Coronary artery (tissue), 2 donors: ENCODE results near the gene CNTROB.

Experiments
- DNase-seq: peaks from one replicate; pipeline ENCODE4 v3.0.0-alpha.2; 2017; ENCODE audit warnings: low spot score
- H3K27ac ChIP-seq, 2 donors: fragments of 200-600 bp; sonication (generic); one replicate each; pipeline ENCODE4 v1.5.1; 2016 to 2019
- H3K4me3 ChIP-seq: fragments of 200-600 bp; sonication (generic); 2 replicates; pipeline ENCODE4 v1.5.1; 2016; ENCODE audit warnings: mild to moderate bottlenecking, moderate library complexity
- CTCF ChIP-seq: fragments of 200-600 bp; sonication (generic); IDR thresholded peaks from one replicate; pipeline ENCODE4 v1.5.1; 2019; ENCODE audit warnings: antibody characterized with exemption

Gene CNTROB

DNA sequence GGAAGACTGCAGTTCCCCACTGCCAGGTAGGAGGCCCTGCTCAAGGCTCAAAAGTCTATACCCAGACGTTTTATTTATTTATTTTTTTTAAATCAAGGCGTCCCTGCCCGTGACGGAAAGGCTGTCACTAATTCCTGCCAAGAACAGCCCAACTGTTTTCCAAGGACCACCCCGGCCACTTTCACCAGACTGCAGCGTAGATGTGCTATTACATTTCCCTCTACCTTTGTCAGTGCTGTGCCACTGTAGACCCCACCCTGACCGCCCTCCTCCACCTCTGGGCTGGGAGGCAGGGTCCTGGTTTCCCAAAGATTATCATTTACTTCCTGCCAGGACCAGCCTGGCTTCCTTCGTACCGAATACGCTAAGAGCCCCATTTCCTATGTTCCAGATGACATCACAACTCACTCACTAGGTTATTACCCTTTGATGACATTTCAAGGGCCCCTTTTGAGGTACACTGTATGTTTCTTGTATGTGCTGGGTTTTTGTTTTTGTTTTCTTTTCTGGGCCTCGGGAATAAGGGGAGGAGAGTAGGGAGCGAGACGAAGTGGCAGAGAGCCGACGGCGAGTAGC, 9.6 kb upstream of the CNTROB start:
- Histone ChIP-seq H3K27ac (peak overlapping the region; percentile 50 to 77), H3K4me3 (peak overlapping the region; percentile 82)
- DNase-seq = no peak
- TF ChIP-seq CTCF = no peak

- no peak for TF ChIP-seq CTCF
- DNase-seq = peak; percentile 85
- H3K27ac ChIP-seq = peak overlapping the region; percentile 50 to 77
- H3K4me3 ChIP-seq = peak overlapping the region; percentile 82
Measured at GRCh38 chr17:7922845-7923628, 9.0 kb upstream of the CNTROB start.

- peak; percentile 17 for DNase-seq
- TF ChIP-seq CTCF = no peak
- no peak overlapping the region for H3K27ac ChIP-seq
- H3K4me3 ChIP-seq = no peak overlapping the region
Measured at GRCh38 chr17:7927596-7927995, 4.4 kb upstream of the CNTROB start.

DNA sequence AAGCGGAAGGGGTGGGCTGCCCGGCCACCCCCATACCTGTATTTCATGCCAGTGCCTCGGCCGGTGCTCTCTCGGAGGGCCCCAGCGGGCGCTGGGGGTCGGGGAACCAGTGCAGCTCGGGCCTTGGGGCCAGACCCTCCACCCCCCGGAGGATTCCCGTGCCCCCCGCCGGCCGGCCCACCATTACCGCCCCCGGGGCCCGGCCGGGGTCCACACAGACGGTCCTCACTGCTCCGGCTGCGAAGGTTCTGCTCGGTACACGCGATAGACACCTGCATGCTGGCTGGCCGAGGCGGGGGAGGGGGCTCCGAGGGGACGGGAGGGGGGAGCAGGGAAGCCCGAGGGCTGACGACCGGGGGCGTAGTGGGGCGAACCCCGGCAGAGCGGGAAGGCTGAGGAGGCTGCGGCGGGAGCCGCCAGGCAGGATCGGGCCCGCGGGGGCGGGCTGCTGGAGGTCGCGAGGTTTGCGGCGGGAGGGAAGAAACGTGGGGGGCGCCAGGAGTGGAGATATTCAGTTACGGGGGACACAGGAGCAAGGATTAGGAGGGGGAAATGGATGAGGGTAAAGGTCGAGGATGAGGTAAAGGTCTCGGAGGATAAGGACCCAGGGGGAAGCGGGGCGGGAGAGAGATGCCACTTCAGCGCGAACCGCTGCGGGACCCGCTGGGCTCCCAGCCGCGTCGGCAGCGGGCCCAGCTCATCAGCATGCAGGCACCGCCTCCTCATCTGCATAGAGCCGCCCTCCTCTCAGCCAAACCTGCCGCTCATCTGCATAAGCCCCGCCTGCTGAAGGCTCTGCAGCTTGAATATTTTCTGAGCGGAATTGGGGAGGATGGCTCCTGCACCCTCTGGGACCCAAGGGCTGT, 2.6 kb upstream of the CNTROB start, which contains the start of gene KCNAB3:
Gene KCNAB3, minus strand, starts transcription at position 699 of the 866 bp plus-strand sequence. Its CDS starts 421 bp downstream, at position 278.
- peak within 1 kb of the TSS; percentile 49 for H3K4me3 ChIP-seq
- no peak for DNase-seq

GRCh38 chr17:7930841-7931631, 970 bp upstream of the CNTROB start:
- H3K27ac ChIP-seq = peak overlapping the region; percentile 56 to 88
- no peak for TF ChIP-seq CTCF
- H3K4me3 ChIP-seq = peak overlapping the region; percentile 98
- DNase-seq = peak; percentile 41

More for the DNA sequence above, 2.6 kb upstream of the CNTROB start, which contains the start of gene KCNAB3:
- H3K27ac ChIP-seq = no peak within 1 kb of the TSS
- TF ChIP-seq CTCF = no peak

DNA sequence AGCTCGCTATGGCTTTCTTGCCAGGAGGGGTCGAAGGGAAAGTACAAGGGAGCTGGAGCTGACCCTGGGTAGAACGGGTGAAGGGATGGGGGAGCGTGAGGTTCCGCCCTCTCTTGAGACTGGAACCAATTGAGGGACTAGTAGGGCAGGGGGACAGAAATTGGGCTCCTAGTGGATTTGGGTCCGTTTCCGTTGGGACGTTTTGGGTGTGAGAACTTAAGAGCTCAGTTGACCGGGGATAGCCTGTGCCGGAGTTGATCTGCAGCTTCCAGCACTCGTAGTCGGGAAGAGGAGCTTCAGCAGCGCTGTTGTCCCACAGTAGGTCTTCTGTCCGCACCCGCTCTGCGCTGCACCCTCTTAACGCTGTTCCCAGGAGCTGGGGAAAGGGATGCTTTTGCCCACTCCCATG, 481 bp downstream of the CNTROB start:
- TF ChIP-seq CTCF = no peak
- no peak for DNase-seq
- Histone ChIP-seq H3K4me3 (peak overlapping the region; percentile 98), H3K27ac (peak overlapping the region; percentile 75 to 88)
